ENCODE results near the gene AP2A1. TPM values are rescaled to one million over a fixed set of nuclear protein-coding genes. Genes with fewer than 3 reads are reported as not detected.

Gene AP2A1
- total RNA-seq, 1 donor from 2014 or later = 98.9 TPM

DNA sequence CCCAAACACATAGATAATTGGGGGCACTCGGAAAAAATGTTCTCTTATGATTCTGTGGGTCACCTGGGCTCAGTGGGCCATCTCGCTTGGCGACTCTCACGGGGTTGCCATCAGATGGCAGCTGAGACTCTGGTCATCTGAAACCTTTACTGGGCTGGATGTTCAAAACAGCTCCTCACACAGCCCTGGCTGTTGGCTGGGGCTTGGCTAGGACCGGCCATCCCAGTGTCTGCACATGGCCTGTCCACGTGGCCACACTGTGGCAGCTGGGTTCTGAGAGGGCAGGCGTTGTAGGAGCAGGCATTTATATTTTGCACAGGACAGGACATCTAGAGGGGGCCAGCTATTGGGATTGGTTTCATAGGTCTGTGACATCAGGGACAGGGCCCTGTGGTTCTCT is 66.8 kb downstream of the AP2A1 start:
- peaks cover 1% of the 10 kb centered on the region for H3K36me3 ChIP-seq (ENCODE audit: control insufficient read depth, insufficient read depth, low read length)
- DNase-seq (ENCODE audit: low read depth) = no peak
- no peak overlapping the region for H3K4me3 ChIP-seq (ENCODE audit: low read depth, low read length)
- H3K27me3 ChIP-seq (ENCODE audit: control insufficient read depth, insufficient read depth, low read length) = no peaks in the 10 kb centered on the region
- TF ChIP-seq, protein P1, sequence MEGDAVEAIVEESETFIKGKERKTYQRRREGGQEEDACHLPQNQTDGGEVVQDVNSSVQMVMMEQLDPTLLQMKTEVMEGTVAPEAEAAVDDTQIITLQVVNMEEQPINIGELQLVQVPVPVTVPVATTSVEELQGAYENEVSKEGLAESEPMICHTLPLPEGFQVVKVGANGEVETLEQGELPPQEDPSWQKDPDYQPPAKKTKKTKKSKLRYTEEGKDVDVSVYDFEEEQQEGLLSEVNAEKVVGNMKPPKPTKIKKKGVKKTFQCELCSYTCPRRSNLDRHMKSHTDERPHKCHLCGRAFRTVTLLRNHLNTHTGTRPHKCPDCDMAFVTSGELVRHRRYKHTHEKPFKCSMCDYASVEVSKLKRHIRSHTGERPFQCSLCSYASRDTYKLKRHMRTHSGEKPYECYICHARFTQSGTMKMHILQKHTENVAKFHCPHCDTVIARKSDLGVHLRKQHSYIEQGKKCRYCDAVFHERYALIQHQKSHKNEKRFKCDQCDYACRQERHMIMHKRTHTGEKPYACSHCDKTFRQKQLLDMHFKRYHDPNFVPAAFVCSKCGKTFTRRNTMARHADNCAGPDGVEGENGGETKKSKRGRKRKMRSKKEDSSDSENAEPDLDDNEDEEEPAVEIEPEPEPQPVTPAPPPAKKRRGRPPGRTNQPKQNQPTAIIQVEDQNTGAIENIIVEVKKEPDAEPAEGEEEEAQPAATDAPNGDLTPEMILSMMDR (IDR thresholded peaks at IDR 0.05; ENCODE audit: insufficient read depth, low read length, poor library complexity, severe bottlenecking) = no peak

DNA sequence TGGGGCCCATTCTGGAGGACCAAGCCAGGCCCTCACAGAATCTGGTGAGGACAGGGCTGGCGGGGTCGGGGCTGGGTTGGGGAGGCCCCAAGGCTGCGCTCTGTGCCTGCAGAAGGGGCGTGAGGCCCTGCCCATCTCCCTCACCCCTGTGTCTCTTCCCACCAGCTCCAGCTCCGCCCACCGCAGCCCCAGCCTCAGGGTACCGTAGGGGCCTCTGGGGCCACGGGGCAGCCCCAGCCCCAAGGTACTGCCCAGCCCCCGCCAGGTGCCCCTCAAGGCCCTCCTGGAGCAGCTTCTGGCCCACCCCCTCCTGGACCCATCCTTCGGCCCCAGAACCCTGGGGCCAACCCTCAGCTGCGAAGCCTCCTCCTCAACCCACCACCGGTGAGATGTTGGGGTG is 68.8 kb downstream of the AP2A1 start:
- no peak for DNase-seq (ENCODE audit: low read depth)
- TF ChIP-seq, protein P1 (IDR thresholded peaks at IDR 0.05; ENCODE audit: insufficient read depth, low read length, poor library complexity, severe bottlenecking) = no peak
- H3K27me3 ChIP-seq (ENCODE audit: control insufficient read depth, insufficient read depth, low read length) = no peaks in the 10 kb centered on the region
- H3K4me3 ChIP-seq (ENCODE audit: low read depth, low read length) = no peak overlapping the region
- H3K36me3 ChIP-seq (ENCODE audit: control insufficient read depth, insufficient read depth, low read length) = peaks cover 1% of the 10 kb centered on the region

DNA sequence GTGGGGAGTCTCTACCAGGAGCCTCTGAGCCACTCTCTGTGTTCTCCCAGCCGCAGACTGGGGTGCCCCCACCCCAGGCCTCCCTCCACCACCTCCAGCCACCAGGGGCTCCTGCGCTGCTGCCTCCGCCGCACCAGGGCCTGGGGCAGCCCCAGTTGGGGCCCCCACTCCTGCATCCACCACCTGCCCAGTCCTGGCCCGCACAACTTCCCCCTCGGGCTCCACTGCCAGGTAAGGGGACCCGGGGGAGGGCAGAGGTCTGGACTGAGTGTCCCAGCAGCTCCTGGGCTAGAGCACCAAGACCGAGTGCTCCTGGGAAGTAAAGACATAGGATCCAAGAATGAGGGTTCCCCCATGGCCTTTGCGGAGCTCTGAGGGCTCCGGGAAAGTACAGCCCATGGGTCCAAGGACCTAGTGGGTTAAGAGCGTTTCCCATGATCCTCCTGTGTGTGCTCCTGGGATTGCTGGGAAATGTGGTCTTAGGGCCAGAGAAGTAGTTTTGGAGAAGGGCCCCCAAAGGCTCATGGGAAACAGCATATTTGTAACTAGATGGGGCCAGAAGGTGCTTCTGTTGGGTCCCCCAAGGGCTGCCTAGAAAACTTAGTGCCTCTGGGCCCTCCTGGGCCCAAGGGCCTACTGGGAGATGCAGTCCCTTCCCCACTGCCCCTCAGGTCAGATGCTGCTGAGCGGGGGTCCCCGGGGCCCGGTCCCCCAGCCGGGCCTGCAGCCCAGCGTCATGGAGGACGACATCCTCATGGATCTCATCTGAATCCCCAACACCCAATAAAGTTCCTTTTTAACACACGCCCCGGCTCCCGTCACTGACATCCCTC is 69.6 kb downstream of the AP2A1 start:
- DNase-seq (ENCODE audit: low read depth) = no peak
- H3K36me3 ChIP-seq (ENCODE audit: control insufficient read depth, insufficient read depth, low read length) = peaks cover 1% of the 10 kb centered on the region
- no peak overlapping the region for H3K4me3 ChIP-seq (ENCODE audit: low read depth, low read length)
- TF ChIP-seq, protein P1 (IDR thresholded peaks at IDR 0.05; ENCODE audit: insufficient read depth, low read length, poor library complexity, severe bottlenecking) = no peak
- H3K27me3 ChIP-seq (ENCODE audit: control insufficient read depth, insufficient read depth, low read length) = no peaks in the 10 kb centered on the region

DNA sequence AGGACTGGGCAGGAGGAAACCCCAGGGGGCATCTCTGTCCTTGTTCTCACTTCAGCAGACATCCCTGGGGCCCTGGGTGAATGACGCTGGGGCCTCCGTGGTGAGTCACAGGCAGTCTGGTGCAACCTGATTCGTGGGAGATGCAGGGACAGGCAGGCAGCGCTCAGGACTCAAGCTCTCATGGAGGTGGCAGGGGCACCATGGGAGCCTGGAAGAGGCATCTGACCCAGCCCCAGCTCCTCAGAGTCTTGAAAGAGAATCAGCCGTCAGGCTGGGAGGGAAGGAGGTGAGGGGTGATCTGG is 70.2 kb downstream of the AP2A1 start:
- no peak for DNase-seq (ENCODE audit: low read depth)
- TF ChIP-seq, protein P1 (IDR thresholded peaks at IDR 0.05; ENCODE audit: insufficient read depth, low read length, poor library complexity, severe bottlenecking) = no peak
- no peaks in the 10 kb centered on the region for H3K27me3 ChIP-seq (ENCODE audit: control insufficient read depth, insufficient read depth, low read length)
- H3K4me3 ChIP-seq (ENCODE audit: low read depth, low read length) = no peak overlapping the region
- peaks cover 1% of the 10 kb centered on the region for H3K36me3 ChIP-seq (ENCODE audit: control insufficient read depth, insufficient read depth, low read length)

DNA sequence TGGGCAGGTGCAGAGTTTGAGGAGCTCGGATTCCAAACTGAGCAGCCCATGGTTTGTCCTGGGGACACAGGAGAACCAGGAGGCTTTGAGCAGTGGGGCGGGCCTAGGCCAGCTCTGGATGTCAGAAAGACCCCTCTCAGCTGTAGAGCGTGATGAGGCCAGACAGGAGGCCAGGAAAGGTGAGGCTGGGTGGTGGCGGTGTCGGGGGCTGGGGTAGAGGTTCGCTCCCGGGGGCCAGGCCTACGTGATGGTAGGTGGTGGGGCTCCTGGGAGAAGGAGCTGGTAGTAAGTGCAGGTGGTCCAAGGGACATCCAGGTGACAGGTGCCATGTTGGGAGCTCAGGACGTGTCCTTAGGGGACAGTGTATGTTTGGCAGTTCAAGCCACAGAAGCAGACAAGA is 70.6 kb downstream of the AP2A1 start:
- Histone ChIP-seq H3K27me3 (ENCODE audit: control insufficient read depth, insufficient read depth, low read length) (no peaks in the 10 kb centered on the region), H3K4me3 (ENCODE audit: low read depth, low read length) (no peak overlapping the region), H3K36me3 (ENCODE audit: control insufficient read depth, insufficient read depth, low read length) (peaks cover 1% of the 10 kb centered on the region)
- no peak for DNase-seq (ENCODE audit: low read depth)
- TF ChIP-seq, protein P1 (IDR thresholded peaks at IDR 0.05; ENCODE audit: insufficient read depth, low read length, poor library complexity, severe bottlenecking) = no peak
